ENCODE results near the gene MCF2L2. TPM values are rescaled to one million over a fixed set of nuclear protein-coding genes. Genes with fewer than 3 reads are reported as not detected.

Gene MCF2L2
- total and polyA plus RNA-seq, 12 donors = 6.5 to 62.7 (median 21.7) TPM

- no peak for TF ChIP-seq POLR2A (IDR thresholded peaks at IDR 0.05)
- TF ChIP-seq, protein P1, sequence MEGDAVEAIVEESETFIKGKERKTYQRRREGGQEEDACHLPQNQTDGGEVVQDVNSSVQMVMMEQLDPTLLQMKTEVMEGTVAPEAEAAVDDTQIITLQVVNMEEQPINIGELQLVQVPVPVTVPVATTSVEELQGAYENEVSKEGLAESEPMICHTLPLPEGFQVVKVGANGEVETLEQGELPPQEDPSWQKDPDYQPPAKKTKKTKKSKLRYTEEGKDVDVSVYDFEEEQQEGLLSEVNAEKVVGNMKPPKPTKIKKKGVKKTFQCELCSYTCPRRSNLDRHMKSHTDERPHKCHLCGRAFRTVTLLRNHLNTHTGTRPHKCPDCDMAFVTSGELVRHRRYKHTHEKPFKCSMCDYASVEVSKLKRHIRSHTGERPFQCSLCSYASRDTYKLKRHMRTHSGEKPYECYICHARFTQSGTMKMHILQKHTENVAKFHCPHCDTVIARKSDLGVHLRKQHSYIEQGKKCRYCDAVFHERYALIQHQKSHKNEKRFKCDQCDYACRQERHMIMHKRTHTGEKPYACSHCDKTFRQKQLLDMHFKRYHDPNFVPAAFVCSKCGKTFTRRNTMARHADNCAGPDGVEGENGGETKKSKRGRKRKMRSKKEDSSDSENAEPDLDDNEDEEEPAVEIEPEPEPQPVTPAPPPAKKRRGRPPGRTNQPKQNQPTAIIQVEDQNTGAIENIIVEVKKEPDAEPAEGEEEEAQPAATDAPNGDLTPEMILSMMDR (IDR thresholded peaks at IDR 0.05) = no peak
- H3K9me3 ChIP-seq (replicated peaks in 1 of 3) = no peaks in the 10 kb centered on the region
- no peak for DNase-seq
- H3K27me3 ChIP-seq = no peaks in the 10 kb centered on the region
- WGBS, 4 donors = 61 to 90% (median 89%) methylated on average over 6 of the region's 6 CpGs
- H3K4me1 ChIP-seq (replicated peaks in 1 of 2) = peaks cover 0 to 4% of the 10 kb centered on the region in 2 donors
- intact Hi-C loops (cut with DNase I) = no loop called here
- H3K4me3 ChIP-seq = no peak overlapping the region
- H3K27ac ChIP-seq = no peak overlapping the region
- H3K36me3 ChIP-seq (replicated peaks in 1 of 2) = peaks cover 0 to 13% of the 10 kb centered on the region in 2 donors
These were observed 127.3 kb downstream of the MCF2L2 start for GRCh38 chr3:183300996-183301562.

GRCh38 chr3:183299976-183300375, 128.4 kb downstream of the MCF2L2 start:
- Histone ChIP-seq H3K4me3 (no peak overlapping the region), H3K4me1 (replicated peaks in 1 of 2) (peaks cover 0 to 14% of the 10 kb centered on the region in 2 donors), H3K27me3 (no peaks in the 10 kb centered on the region), H3K9me3 (replicated peaks in 1 of 3) (no peaks in the 10 kb centered on the region), H3K27ac (no peak overlapping the region), H3K36me3 (replicated peaks in 1 of 2) (peaks cover 0 to 13% of the 10 kb centered on the region in 2 donors)
- intact Hi-C loops (cut with DNase I) = no loop called here
- 86 to 96% (median 94%) methylated on average over 4 of the region's 4 CpGs for WGBS, 4 donors
- no peak for TF ChIP-seq POLR2A (IDR thresholded peaks at IDR 0.05)
- TF ChIP-seq, protein P1 (IDR thresholded peaks at IDR 0.05) = no peak
- no peak for DNase-seq

- WGBS, 4 donors = 74 to 90% (median 75%) methylated on average over 3 to 5 of the region's 5 CpGs
- Histone ChIP-seq H3K4me1 (replicated peaks in 1 of 2) (peaks cover 0 to 15% of the 10 kb centered on the region in 2 donors), H3K9me3 (replicated peaks in 1 of 3) (no peaks in the 10 kb centered on the region), H3K36me3 (replicated peaks in 1 of 2) (peaks cover 0 to 17% of the 10 kb centered on the region in 2 donors), H3K4me3 (no peak overlapping the region), H3K27me3 (no peaks in the 10 kb centered on the region), H3K27ac (peak overlapping the region in 1 of 5 donors; percentile 11)
- TF ChIP-seq POLR2A (IDR thresholded peaks at IDR 0.05) = no peak
- TF ChIP-seq, protein P1 (IDR thresholded peaks at IDR 0.05) = no peak
- DNase-seq = peak; percentile 33 to 75 (median 52)
- intact Hi-C loops (cut with DNase I) = no loop called here
These were observed 129.7 kb downstream of the MCF2L2 start for GRCh38 chr3:183298701-183299153.

DNA sequence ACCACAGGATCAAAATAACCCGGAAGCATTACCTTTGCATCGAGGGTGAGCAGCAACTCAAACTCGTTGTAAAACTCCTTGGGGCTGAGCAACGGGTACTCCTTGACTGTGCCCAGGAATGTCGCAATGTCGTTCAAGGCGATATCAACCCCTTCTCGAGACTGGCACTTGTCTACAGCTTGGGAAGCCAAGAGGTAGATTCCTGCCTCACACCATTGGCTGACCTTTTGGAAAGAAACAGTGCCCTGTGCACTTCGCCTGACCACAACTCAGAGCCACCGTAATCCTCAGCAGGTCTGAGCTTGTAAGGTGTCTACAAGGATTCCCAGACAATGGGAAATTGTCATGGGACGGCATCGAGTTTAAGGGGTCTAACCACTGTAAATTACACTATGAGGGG, 131.5 kb downstream of the MCF2L2 start:
- DNase-seq = no peak
- no peak overlapping the region for H3K27ac ChIP-seq
- H3K4me1 ChIP-seq (replicated peaks in 1 of 2) = peaks cover 0 to 15% of the 10 kb centered on the region in 2 donors
- TF ChIP-seq, protein P1 (IDR thresholded peaks at IDR 0.05) = no peak
- WGBS, 4 donors = 88 to 91% (median 89%) methylated on average over 9 to 12 of the region's 12 CpGs
- no peaks in the 10 kb centered on the region for H3K27me3 ChIP-seq
- H3K9me3 ChIP-seq (replicated peaks in 1 of 3) = no peaks in the 10 kb centered on the region
- peaks cover 0 to 17% of the 10 kb centered on the region in 2 donors for H3K36me3 ChIP-seq (replicated peaks in 1 of 2)
- no peak overlapping the region for H3K4me3 ChIP-seq
- intact Hi-C loops (cut with DNase I) = no loop called here
